A673 (cell line): ENCODE results near the gene TMEM248. TPM values are rescaled to one million over a fixed set of nuclear protein-coding genes. Genes with fewer than 3 reads are reported as not detected.

Experiments
- BruUV-seq: library from RNA; stranded (reverse); fragments of 400-500 nt; replicated peaks from 2 replicates; lab custom pipeline; 2021; lab: Mats Ljungman, UMichigan
- CTCF ChIA-PET: fragments of 300-600 bp; sonication (Branson Sonifier 250); formaldehyde crosslinking; loops from one replicate; lab custom pipeline; 2022; ENCODE audit warnings: antibody characterized with exemption; lab: Charles Lee
- POLR2A ChIA-PET: fragments of 300-600 bp; sonication (Branson Sonifier 250); formaldehyde crosslinking; loops from one replicate; lab custom pipeline; 2022; ENCODE audit warnings: antibody characterized with exemption; ENCODE audit not compliant: low non-redundant PET; lab: Charles Lee
- DNase-seq: peaks from one replicate; pipeline ENCODE4 v3.0.0-alpha.2; 2015; ENCODE audit warnings: low spot score
- H3K27ac ChIP-seq: fragments of 200-600 bp; sonication (generic); 2 replicates; pipeline ENCODE4 v1.5.1; 2016; ENCODE audit warnings: mixed run types, low read depth, mild to moderate bottlenecking, mixed read lengths, antibody characterized with exemption, low read length; ENCODE audit not compliant: poor library complexity, severe bottlenecking
- H3K27me3 ChIP-seq: fragments of 200-600 bp; sonication (generic); replicated peaks from 2 replicates; pipeline ENCODE4 v1.6.1; 2017; ENCODE audit warnings: mixed run types, low read depth, mild to moderate bottlenecking, mixed read lengths, antibody characterized with exemption, low read length; ENCODE audit not compliant: insufficient read depth, poor library complexity
- H3K36me3 ChIP-seq: fragments of 200-600 bp; sonication (generic); 2 replicates; pipeline ENCODE4 v1.6.1; 2016; ENCODE audit warnings: mixed run types, mild to moderate bottlenecking, mixed read lengths, antibody characterized with exemption, low read length; ENCODE audit not compliant: insufficient read depth, poor library complexity, severe bottlenecking
- H3K4me1 ChIP-seq: fragments of 200-600 bp; sonication (generic); 2 replicates; pipeline ENCODE4 v1.6.1; 2017; ENCODE audit warnings: mixed run types, mild to moderate bottlenecking, mixed read lengths, antibody characterized with exemption, low read length; ENCODE audit not compliant: insufficient read depth, poor library complexity, severe bottlenecking
- H3K4me3 ChIP-seq: fragments of 200-600 bp; sonication (generic); 2 replicates; pipeline ENCODE4 v1.5.1; 2016; ENCODE audit warnings: low read depth, mixed run types, mild to moderate bottlenecking, mixed read lengths, low read length; ENCODE audit not compliant: poor library complexity, severe bottlenecking
- H3K9me3 ChIP-seq: fragments of 200-600 bp; sonication (generic); 2 replicates; pipeline ENCODE4 v1.6.1; 2016; ENCODE audit warnings: mixed run types, low read depth, mild to moderate bottlenecking, mixed read lengths, antibody characterized with exemption, low read length; ENCODE audit not compliant: poor library complexity, severe bottlenecking
- CTCF ChIP-seq: fragments of 300-800, 200-600 bp; sonication (generic); conservative IDR thresholded peaks from 2 replicates; pipeline ENCODE4 v1.5.1; 2017; ENCODE audit warnings: low read depth, mild to moderate bottlenecking, antibody characterized with exemption, low read length, moderate library complexity, mixed read lengths
- EZH2 ChIP-seq: fragments of 200-600 bp; sonication (generic); IDR thresholded peaks from 2 replicates; pipeline ENCODE4 v1.6.1; 2017; ENCODE audit warnings: borderline replicate concordance, low read depth, mild to moderate bottlenecking, mixed read lengths, antibody characterized with exemption, low read length; ENCODE audit not compliant: poor library complexity, severe bottlenecking
- intact Hi-C: fragments of 100-400 bp; cut with micrococcal nuclease; formaldehyde crosslinking; loops from one replicate; pipeline ENCODE4 v1.10.0; 2022; ENCODE audit not compliant: unreplicated experiment
- total RNA-seq: library from RNA; stranded (reverse); gene quantifications from 2 replicates; pipeline ENCODE4 v1.2.3, GENCODE V29; 2021

Gene TMEM248
- total RNA-seq, 1 experiment from 2014 or later, result 77.0 TPM

- Histone ChIP-seq H3K27me3 (no peaks in the 10 kb centered on the region), H3K4me3 (no peak overlapping the region), H3K9me3 (no peaks in the 10 kb centered on the region), H3K4me1 (no peaks in the 10 kb centered on the region), H3K27ac (no peak overlapping the region), H3K36me3 (no peaks in the 10 kb centered on the region)
- ChIA-PET POLR2A (no interaction called here), CTCF (no interaction called here)
- intact Hi-C loops, result no loop called here
- no TSS peak for BruUV-seq
- no peak for TF ChIP-seq EZH2
- no peak for TF ChIP-seq CTCF
- DNase-seq, result no peak
Measured at GRCh38 chr7:66899552-66900280, 21.3 kb upstream of the TMEM248 start.

- Histone ChIP-seq H3K9me3 (no peaks in the 10 kb centered on the region), H3K4me3 (no peak overlapping the region), H3K4me1 (no peaks in the 10 kb centered on the region), H3K27ac (no peak overlapping the region), H3K27me3 (no peaks in the 10 kb centered on the region), H3K36me3 (no peaks in the 10 kb centered on the region)
- TF ChIP-seq EZH2 (no peak), CTCF (no peak)
- POLR2A ChIA-PET, result no interaction called here
- DNase-seq, result no peak
- CTCF ChIA-PET, result no interaction called here
- no TSS peak for BruUV-seq
- intact Hi-C loops, result no loop called here
Measured at GRCh38 chr7:66901941-66902843, 18.8 kb upstream of the TMEM248 start.

GRCh38 chr7:66902844-66903180 is 18.2 kb upstream of the TMEM248 start:
- DNase-seq, result no peak
- TF ChIP-seq CTCF, result no peak
- TF ChIP-seq EZH2, result no peak
- H3K4me3 ChIP-seq, result no peak overlapping the region
- no peaks in the 10 kb centered on the region for H3K36me3 ChIP-seq
- no peaks in the 10 kb centered on the region for H3K9me3 ChIP-seq
- CTCF ChIA-PET, result no interaction called here
- intact Hi-C loops, result no loop called here
- no TSS peak for BruUV-seq
- POLR2A ChIA-PET, result no interaction called here
- no peaks in the 10 kb centered on the region for H3K27me3 ChIP-seq
- H3K4me1 ChIP-seq, result no peaks in the 10 kb centered on the region
- no peak overlapping the region for H3K27ac ChIP-seq
